Activated T-helper 2 cell treated with anti-CD3 and anti-CD28 coated beads, Interferon-gamma antibody, Interleukin-2, Interleukin-4, amounts not matched to agents 10 μg/mL and 5 μg/mL and 100 μg/mL, durations not matched to agents 14 hours and 24 hours and 36 hours (primary cell): ENCODE measurements around the gene PLD6. TPM values are rescaled to one million over a fixed set of nuclear protein-coding genes. Genes with fewer than 3 reads are reported as not detected.

Source experiments
- DNase-seq: peaks from one replicate; pipeline ENCODE4 v3.0.0; 2021; ENCODE audit warnings: low spot score
- H3K27ac Mint-ChIP-seq: one replicate; pipeline ENCODE4 v1.8.0; 2021; ENCODE audit warnings: mixed read lengths
- H3K27me3 Mint-ChIP-seq: one replicate; pipeline ENCODE4 v1.8.0; 2021; ENCODE audit warnings: low read depth, mixed read lengths
- H3K36me3 Mint-ChIP-seq: one replicate; pipeline ENCODE4 v1.8.0; 2021; ENCODE audit warnings: low read depth, mixed read lengths
- H3K4me1 Mint-ChIP-seq: one replicate; pipeline ENCODE4 v1.8.0; 2021; ENCODE audit warnings: low read depth, mixed read lengths
- H3K4me3 Mint-ChIP-seq: one replicate; pipeline ENCODE4 v1.8.0; 2021; ENCODE audit warnings: low read depth, mild to moderate bottlenecking, moderate library complexity, mixed read lengths
- H3K9me3 Mint-ChIP-seq: one replicate; pipeline ENCODE4 v1.8.0; 2021; ENCODE audit warnings: mixed read lengths
- intact Hi-C: fragments of 100-400 bp; cut with micrococcal nuclease; formaldehyde crosslinking; loops from one replicate; pipeline ENCODE4 v1.15.1; 2023
- total RNA-seq: library from RNA; stranded (reverse); gene quantifications from 2 replicates; pipeline ENCODE4 v1.2.3, GENCODE V29; 2022

The PLD6 gene
- total RNA-seq, 1 donor from 2014 or later = 8.5 TPM

- H3K4me1 Mint-ChIP-seq = no peaks in the 10 kb centered on the region
- no peaks in the 10 kb centered on the region for H3K9me3 Mint-ChIP-seq
- H3K27me3 Mint-ChIP-seq = no peaks in the 10 kb centered on the region
- no peak overlapping the region for H3K4me3 Mint-ChIP-seq
- H3K36me3 Mint-ChIP-seq = peaks cover 62% of the 10 kb centered on the region
- no peak overlapping the region for H3K27ac Mint-ChIP-seq
- intact Hi-C loops = no loop called here
- DNase-seq = no peak
Observed at GRCh38 chr17:17220529-17220928, 14.4 kb upstream of the PLD6 start.

- no peak for DNase-seq
- no peak overlapping the region for H3K27ac Mint-ChIP-seq
- H3K36me3 Mint-ChIP-seq = peaks cover 52% of the 10 kb centered on the region
- no peaks in the 10 kb centered on the region for H3K27me3 Mint-ChIP-seq
- H3K4me1 Mint-ChIP-seq = no peaks in the 10 kb centered on the region
- H3K4me3 Mint-ChIP-seq = no peak overlapping the region
- no peaks in the 10 kb centered on the region for H3K9me3 Mint-ChIP-seq
- intact Hi-C loops = no loop called here
Observed at GRCh38 chr17:17217995-17218394, 11.9 kb upstream of the PLD6 start.

GRCh38 chr17:17216776-17217175 lies 10.6 kb upstream of the PLD6 start:
- H3K9me3 Mint-ChIP-seq = no peaks in the 10 kb centered on the region
- no peaks in the 10 kb centered on the region for H3K4me1 Mint-ChIP-seq
- H3K27me3 Mint-ChIP-seq = no peaks in the 10 kb centered on the region
- no peak for DNase-seq
- H3K4me3 Mint-ChIP-seq = no peak overlapping the region
- intact Hi-C loops = no loop called here
- H3K36me3 Mint-ChIP-seq = peaks cover 52% of the 10 kb centered on the region
- no peak overlapping the region for H3K27ac Mint-ChIP-seq

GRCh38 chr17:17216236-17216635 lies 10.1 kb upstream of the PLD6 start:
- Mint-ChIP-seq H3K27ac (no peak overlapping the region), H3K27me3 (no peaks in the 10 kb centered on the region), H3K36me3 (peaks cover 47% of the 10 kb centered on the region), H3K4me1 (no peaks in the 10 kb centered on the region), H3K9me3 (no peaks in the 10 kb centered on the region), H3K4me3 (no peak overlapping the region)
- no peak for DNase-seq
- intact Hi-C loops = no loop called here

- no peak overlapping the region for H3K4me3 Mint-ChIP-seq
- DNase-seq = no peak
- peaks cover 43% of the 10 kb centered on the region for H3K36me3 Mint-ChIP-seq
- no peaks in the 10 kb centered on the region for H3K9me3 Mint-ChIP-seq
- H3K27me3 Mint-ChIP-seq = no peaks in the 10 kb centered on the region
- no peak overlapping the region for H3K27ac Mint-ChIP-seq
- H3K4me1 Mint-ChIP-seq = no peaks in the 10 kb centered on the region
- intact Hi-C loops = no loop called here
Observed at GRCh38 chr17:17215575-17215974, 9.4 kb upstream of the PLD6 start.

GRCh38 chr17:17214646-17215436 lies 8.7 kb upstream of the PLD6 start:
- peaks cover 38% of the 10 kb centered on the region for H3K36me3 Mint-ChIP-seq
- no peak overlapping the region for H3K4me3 Mint-ChIP-seq
- H3K27me3 Mint-ChIP-seq = no peaks in the 10 kb centered on the region
- H3K4me1 Mint-ChIP-seq = no peaks in the 10 kb centered on the region
- H3K9me3 Mint-ChIP-seq = no peaks in the 10 kb centered on the region
- DNase-seq = no peak
- intact Hi-C loops = no loop called here
- H3K27ac Mint-ChIP-seq = no peak overlapping the region

- Mint-ChIP-seq H3K27me3 (no peaks in the 10 kb centered on the region), H3K9me3 (no peaks in the 10 kb centered on the region), H3K4me1 (no peaks in the 10 kb centered on the region), H3K36me3 (peaks cover 38% of the 10 kb centered on the region), H3K27ac (no peak overlapping the region), H3K4me3 (no peak overlapping the region)
- DNase-seq = no peak
- intact Hi-C loops = no loop called here
Observed at GRCh38 chr17:17213775-17214174, 7.6 kb upstream of the PLD6 start.

GRCh38 chr17:17207998-17208397 lies 1.9 kb upstream of the PLD6 start:
- H3K27ac Mint-ChIP-seq = no peak overlapping the region
- peaks cover 9% of the 10 kb centered on the region for H3K4me1 Mint-ChIP-seq
- H3K4me3 Mint-ChIP-seq = no peak overlapping the region
- H3K36me3 Mint-ChIP-seq = peaks cover 22% of the 10 kb centered on the region
- no peak for DNase-seq
- intact Hi-C loops = loop anchor here (2.0 kb wide), 2 partner anchors 25 to 29 kb away; partner anchors contain the start of gene FLCN
- no peaks in the 10 kb centered on the region for H3K9me3 Mint-ChIP-seq
- no peaks in the 10 kb centered on the region for H3K27me3 Mint-ChIP-seq

- Mint-ChIP-seq H3K4me1 (peaks cover 9% of the 10 kb centered on the region), H3K27me3 (no peaks in the 10 kb centered on the region), H3K9me3 (no peaks in the 10 kb centered on the region), H3K4me3 (no peak overlapping the region), H3K27ac (no peak overlapping the region), H3K36me3 (peaks cover 24% of the 10 kb centered on the region)
- intact Hi-C loops = loop anchor here (2.0 kb wide), 2 partner anchors 24 to 30 kb away; partner anchors contain the start of gene FLCN
- no peak for DNase-seq
Observed at GRCh38 chr17:17206913-17207335, 791 bp upstream of the PLD6 start.

GRCh38 chr17:17205368-17206123 lies 587 bp downstream of the PLD6 start:
- H3K27ac Mint-ChIP-seq = peak overlapping the region; percentile 86
- intact Hi-C loops = loop anchor here (2.0 kb wide), 2 partner anchors 23 to 31 kb away; partner anchors contain the start of gene FLCN
- H3K9me3 Mint-ChIP-seq = no peaks in the 10 kb centered on the region
- peak; percentile 37 for DNase-seq
- H3K27me3 Mint-ChIP-seq = no peaks in the 10 kb centered on the region
- H3K4me1 Mint-ChIP-seq = peaks cover 9% of the 10 kb centered on the region
- peak overlapping the region; percentile 82 for H3K4me3 Mint-ChIP-seq
- H3K36me3 Mint-ChIP-seq = peaks cover 32% of the 10 kb centered on the region

GRCh38 chr17:17204635-17205231 lies 1.4 kb downstream of the PLD6 start:
- Mint-ChIP-seq H3K9me3 (no peaks in the 10 kb centered on the region), H3K4me1 (peaks cover 9% of the 10 kb centered on the region), H3K4me3 (peak overlapping the region; percentile 82), H3K27ac (peak overlapping the region; percentile 86), H3K27me3 (no peaks in the 10 kb centered on the region), H3K36me3 (peaks cover 32% of the 10 kb centered on the region)
- no peak for DNase-seq
- intact Hi-C loops = no loop called here

GRCh38 chr17:17204041-17204591 lies 2.0 kb downstream of the PLD6 start:
- Mint-ChIP-seq H3K27me3 (no peaks in the 10 kb centered on the region), H3K9me3 (no peaks in the 10 kb centered on the region), H3K36me3 (peaks cover 32% of the 10 kb centered on the region), H3K4me1 (peaks cover 9% of the 10 kb centered on the region), H3K27ac (peak overlapping the region; percentile 86), H3K4me3 (peak overlapping the region; percentile 82)
- DNase-seq = no peak
- intact Hi-C loops = no loop called here
